Activated CD8-positive, alpha-beta memory T cell treated with anti-CD3 and anti-CD28 coated beads for 36 hours (primary cell): ENCODE measurements around the gene RSPH6A. TPM values are rescaled to one million over a fixed set of nuclear protein-coding genes. Genes with fewer than 3 reads are reported as not detected.

ENCODE experiments used
- CTCF ChIA-PET: fragments of 350-600 bp; sonication (Branson Sonifier 250); formaldehyde crosslinking; loops from one replicate; lab custom pipeline; 2021; ENCODE audit warnings: antibody characterized with exemption; lab: Charles Lee
- POLR2A ChIA-PET: fragments of 350-600 bp; sonication (Branson Sonifier 250); formaldehyde crosslinking; loops from one replicate; lab custom pipeline; 2021; ENCODE audit warnings: antibody characterized with exemption; lab: Charles Lee
- total RNA-seq, 2 experiments: library from RNA; stranded (reverse); gene quantifications; one replicate each; pipeline ENCODE4 v1.2.3, GENCODE V29; 2021

Gene RSPH6A
- total RNA-seq, 2 experiments from 2014 or later: 0.17 to 0.23 TPM

DNA sequence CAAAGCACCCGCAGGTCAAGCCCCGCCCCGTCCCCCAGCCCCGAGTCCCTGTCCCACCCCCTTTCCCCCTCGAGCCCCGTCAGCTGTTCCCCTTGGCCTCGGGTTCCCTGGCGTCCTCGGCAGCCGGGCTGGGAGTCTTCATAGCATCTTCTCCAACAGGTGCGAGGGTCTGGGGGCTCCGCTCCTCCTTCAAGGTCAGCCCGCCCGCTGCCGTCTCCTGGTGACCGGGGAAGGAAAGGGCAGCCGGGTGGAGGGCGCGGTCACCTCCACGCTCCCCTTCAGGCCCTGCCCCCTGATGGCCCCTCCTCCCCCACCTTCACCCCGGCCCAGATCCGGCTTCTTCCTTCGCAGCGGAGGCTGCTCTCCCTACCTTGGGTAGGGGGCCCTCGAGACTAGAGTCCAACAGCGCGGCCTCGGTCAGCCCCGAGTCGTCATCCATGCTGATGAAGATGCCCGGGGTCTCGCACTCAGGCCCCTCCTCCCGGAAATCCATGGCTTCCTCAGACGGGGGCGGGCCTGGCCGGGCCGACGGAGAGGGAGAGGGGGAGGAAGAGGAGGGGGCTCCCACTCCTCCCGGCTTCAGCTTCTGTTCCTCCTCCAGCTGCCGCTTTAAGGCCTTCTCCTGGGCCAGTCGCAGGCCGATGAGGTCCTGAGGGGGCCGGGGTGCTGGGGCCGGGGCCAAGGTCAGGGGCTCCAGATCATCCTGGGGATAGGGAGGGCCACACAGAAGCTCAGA lies 541 bp upstream of the RSPH6A start:
- ChIA-PET CTCF (interaction anchor here (0.9 to 2.8 kb wide), 5 partner anchors 10 to 70 kb away, joined by 3 to 20 read pairs (median 14); partner anchors contain the start of gene IRF2BP1), POLR2A (no interaction called here)

DNA sequence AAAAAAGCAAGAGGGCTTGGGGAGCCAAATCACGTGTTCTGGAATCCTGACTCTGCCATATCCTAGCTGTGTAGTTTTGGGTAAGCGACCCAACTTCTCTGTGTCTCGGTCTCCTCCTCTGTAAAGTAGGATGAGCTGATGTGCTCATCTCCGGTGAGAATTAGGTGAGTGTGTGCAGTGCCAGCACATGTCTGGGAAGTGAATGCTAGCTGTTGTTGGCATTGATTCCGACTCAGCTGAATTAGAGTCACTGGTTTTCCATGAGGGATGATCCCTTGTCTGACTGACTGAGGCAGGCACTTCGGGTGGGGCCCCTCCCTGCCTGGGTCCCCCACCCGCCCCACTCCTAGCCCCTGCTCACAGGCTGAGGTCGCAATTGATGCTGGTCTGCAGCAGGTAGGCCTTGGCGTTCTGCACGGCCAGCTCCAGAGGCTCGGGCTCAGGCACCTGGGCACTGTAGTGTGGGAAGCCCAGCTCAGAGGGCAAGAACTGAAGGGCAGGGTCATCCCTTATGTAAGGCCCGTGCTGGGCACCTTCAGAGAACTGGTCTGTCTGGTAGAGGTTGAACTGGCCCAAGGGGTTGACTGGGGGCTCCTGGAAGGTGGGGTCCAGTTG lies 835 bp downstream of the RSPH6A start:
- CTCF ChIA-PET: no interaction called here
- POLR2A ChIA-PET: interaction anchor here (1.1 kb wide), 1 partner anchor 44 kb away, joined by 3 read pairs; no protein-coding TSS in a partner anchor

DNA sequence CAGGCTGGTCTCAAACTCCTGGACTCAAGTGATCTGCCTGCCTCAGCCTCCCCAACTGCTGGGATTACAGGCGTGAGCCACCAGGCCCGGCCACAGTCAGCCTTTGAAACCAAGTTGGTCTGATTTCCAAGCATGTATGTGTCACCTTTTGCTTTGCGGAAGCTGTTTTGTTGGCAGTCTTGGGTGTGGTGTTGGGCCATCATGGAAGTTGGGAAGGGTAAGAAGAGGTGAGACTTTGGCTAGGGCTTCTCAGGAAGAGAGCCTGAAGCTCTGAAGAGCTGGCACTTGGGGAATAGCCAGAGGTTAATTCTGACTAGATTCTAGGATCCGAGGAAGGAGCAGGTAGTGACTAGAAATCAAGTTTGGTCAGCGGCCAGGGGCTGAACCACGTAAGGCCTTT lies 2.8 kb downstream of the RSPH6A start:
- ChIA-PET CTCF (no interaction called here), POLR2A (interaction anchor here (1.1 kb wide), 1 partner anchor 39 kb away, joined by 3 read pairs; no protein-coding TSS in a partner anchor)

DNA sequence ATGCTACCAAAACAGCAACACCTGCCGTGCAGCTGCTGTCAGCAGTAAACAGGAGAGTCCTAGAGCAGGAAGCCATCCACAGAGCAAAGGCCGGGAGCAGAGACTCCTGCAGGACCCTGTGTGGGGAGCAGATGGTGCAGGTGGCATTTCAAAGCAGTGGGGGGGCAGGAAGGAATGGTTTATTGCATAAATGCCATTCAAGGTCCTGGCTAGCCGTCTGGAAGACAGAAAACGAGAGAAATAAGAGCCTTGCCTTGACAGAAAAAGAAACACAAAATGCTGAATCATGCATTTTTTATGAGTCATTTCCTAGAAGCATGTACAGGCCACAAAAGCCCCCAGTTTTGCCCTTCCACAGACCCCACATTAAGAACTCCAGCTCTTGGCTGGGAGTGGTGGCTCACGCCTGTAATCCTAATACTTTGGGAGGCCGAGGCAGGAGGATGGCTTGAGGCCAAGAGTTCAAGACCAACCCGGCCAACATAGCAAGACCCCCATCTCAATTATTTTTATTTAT lies 5.4 kb downstream of the RSPH6A start:
- ChIA-PET POLR2A (no interaction called here), CTCF (interaction anchor here (0.6 to 1.1 kb wide), 2 partner anchors 60 to 86 kb away, joined by 3 to 4 read pairs; no protein-coding TSS in a partner anchor)

DNA sequence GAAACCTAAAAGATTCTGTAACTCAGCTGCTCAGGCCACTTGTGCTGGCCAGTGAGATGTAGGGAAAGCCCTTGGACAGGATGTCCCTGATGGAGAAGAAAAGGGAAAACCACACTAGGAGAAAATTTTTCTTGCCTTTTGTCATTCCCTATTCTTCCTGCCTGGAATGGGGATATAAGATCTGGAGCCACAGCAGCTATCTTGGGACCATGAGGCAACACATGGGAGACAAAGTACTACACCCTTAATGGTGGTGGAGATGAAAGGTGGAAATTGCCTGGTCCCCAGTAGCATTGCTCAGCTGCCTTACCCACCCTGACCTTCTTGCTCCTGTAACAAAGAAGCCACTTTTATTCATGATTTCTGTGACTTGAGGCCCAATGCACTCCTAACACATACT lies 9.4 kb downstream of the RSPH6A start:
- POLR2A ChIA-PET: no interaction called here
- CTCF ChIA-PET: no interaction called here

DNA sequence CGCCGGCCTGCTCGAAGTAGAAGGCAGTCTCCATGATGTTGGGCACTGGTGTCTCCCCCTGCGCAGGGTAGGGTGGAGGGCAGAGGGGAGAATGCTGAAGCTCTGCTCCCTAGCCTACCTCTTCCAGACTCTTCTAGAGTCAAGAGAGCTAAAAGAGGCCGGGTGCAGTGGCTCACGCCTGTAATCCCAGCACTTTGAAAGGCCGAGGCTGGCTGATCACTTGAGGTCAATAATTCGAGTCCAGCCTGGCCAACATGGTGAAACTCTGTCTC lies 10.2 kb downstream of the RSPH6A start:
- CTCF ChIA-PET: interaction anchor here (0.6 to 1.6 kb wide), 2 partner anchors 11 to 16 kb away, joined by 3 read pairs; no protein-coding TSS in a partner anchor
- POLR2A ChIA-PET: interaction anchor here (0.6 kb wide), 1 partner anchor 1238 kb away, joined by 6 read pairs; no protein-coding TSS in a partner anchor

DNA sequence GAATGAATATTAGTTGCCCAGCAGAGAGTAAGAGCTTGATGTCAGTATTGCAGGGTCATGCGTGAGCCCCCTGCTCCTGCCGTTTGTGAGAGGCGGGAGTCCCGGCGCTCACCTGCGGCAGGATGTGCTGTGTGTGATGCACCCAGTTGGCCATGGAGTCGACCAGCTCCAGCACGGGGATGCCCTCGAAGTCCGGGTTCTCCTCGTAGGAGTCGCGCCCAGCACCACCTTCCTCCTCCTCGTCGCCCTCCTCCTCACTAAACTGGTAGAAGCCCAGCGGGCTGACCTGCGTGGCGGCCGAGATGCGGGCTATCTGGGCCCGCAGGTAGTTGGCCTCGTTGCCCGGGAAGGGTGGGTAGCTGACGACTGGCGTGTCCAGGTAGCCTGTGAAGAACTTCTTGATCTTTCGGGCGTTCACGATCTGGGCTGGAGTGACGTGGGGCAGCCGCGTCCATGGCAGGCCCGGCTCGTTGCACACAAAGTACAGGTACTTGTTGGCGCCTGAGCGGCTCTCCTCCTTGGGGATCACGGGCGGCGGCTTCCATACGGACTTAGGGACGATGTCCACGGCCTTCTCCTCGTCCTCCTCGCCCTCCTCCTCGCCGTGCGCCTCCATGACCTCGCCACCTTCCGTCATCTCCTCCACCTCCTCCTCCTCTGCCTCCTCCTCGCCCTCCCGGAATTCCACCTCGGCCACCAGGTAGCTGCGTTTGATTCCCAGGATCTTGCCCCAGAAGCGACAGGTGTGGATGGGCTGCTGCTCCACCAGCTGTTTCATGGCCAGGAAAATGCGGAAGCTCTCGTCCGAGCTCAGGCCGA lies 10.8 kb downstream of the RSPH6A start:
- ChIA-PET POLR2A (interaction anchor here (0.6 kb wide), 2 partner anchors 13 to 1239 kb away, joined by 3 to 6 read pairs; no protein-coding TSS in a partner anchor), CTCF (interaction anchor here (0.6 to 1.6 kb wide), 6 partner anchors 10 to 52 kb away, joined by 3 to 6 read pairs (median 3); partner anchors contain the start of gene SIX5)

DNA sequence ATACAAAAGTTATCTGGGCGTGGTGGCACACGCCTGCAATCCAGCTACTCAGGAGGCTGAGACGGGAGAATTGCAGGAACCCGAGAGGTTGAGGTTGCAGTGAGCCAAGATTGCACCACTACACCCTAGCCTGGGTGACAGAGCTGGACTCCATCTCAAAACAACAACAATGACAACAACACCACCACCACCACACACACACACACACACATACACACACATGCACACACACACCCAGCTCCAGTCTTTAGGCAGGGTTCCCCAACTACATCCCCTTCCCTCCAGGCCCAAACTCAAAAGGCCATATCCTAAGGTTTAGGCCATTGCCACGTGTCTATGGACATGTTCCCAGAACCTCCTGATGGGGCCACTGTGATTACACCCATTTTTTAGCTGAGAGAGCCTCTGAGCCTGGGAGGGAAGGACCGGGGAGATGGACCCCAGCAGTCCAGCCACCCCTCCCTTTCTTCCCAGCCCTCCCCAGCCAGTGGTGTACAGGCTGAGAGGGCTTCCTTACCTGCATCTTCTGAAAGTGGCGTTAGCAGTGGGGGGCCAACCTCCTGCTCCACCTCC lies 13.4 kb downstream of the RSPH6A start:
- CTCF ChIA-PET: interaction anchor here (0.7 to 4.4 kb wide), 3 partner anchors 15 to 32 kb away, joined by 3 to 43 read pairs (median 10); partner anchors contain the start of gene SIX5
- POLR2A ChIA-PET: no interaction called here

DNA sequence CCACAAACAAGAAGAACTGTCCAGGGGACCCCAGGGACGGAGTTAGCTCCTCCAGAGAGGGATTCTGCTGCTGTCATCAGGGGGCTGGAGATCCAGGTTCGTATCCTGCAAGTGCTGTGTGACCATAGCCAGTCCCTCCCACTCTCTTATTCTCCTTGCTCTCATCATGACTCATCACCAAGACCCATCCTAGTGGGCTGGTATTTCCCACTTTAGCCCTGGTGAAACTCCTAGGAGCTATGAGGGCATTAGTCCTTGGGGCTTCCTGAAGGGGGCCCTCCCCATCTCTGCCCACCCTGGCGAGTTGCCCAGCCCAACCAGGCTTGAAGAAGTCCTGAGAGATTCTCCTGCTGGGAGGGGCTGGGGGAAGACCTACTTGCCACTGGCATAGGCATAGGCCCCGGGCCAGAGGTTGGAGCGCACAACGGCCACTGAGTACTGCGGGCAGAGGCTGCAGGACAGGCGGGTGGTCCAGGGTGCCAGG lies 15.0 kb downstream of the RSPH6A start:
- POLR2A ChIA-PET: interaction anchor here (1.2 kb wide), 1 partner anchor 30 kb away, joined by 7 read pairs; no protein-coding TSS in a partner anchor
- CTCF ChIA-PET: interaction anchor here (0.7 to 4.4 kb wide), 8 partner anchors 15 to 89 kb away, joined by 3 to 43 read pairs (median 4); partner anchors contain the start of gene SIX5

DNA sequence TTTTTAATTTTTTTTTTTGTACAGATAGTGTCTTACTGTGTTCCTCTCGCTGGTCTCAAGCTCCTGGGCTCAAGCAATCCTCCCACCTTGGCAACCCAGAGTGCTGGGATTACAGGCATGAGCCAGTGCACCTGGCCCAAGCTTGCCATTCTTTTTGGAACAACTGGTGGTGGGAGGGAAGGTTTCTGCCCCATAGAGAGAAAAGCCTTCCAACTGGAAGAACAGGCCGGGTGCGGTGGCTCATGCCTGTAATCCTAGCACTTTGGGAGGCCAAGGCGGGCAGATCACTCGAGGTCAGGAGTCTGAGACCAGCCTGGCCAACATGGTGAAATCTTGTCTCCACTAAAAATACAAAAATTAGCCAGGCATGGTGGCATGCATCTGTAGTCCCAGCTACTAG lies 15.6 kb downstream of the RSPH6A start:
- POLR2A ChIA-PET: interaction anchor here (1.2 kb wide), 1 partner anchor 29 kb away, joined by 7 read pairs; no protein-coding TSS in a partner anchor
- CTCF ChIA-PET: interaction anchor here (0.9 to 4.4 kb wide), 16 partner anchors 10 to 90 kb away, joined by 3 to 43 read pairs (median 3); partner anchors contain the start of gene SIX5

DNA sequence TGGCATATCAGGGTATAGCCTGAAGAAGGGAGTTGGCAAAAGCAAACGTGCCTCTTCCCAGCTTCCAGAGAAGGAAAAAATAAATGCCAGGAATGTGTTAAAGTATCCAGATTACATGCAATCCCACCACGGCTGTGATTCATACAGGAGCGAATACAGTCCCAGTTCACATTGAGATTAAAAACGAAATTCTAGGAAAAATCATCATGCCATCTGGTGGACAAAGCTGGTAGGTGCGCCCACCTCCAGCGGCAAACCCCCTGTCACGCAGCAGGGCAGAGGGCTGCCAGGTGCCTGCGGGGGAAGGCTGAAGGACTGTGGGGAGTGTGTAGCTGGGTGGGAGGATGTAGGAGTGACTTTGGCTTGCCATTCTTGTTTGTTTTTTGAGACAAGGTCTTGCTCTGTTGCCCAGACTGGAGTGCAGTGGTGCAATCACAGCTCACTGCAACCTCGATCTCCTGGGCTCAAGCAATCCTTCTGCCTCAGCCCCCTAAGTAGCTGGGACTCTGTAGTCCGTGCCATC lies 16.1 kb downstream of the RSPH6A start:
- POLR2A ChIA-PET: interaction anchor here (1.2 kb wide), 1 partner anchor 29 kb away, joined by 7 read pairs; no protein-coding TSS in a partner anchor
- CTCF ChIA-PET: interaction anchor here (0.9 to 4.4 kb wide), 17 partner anchors 9 to 90 kb away, joined by 3 to 43 read pairs (median 3); partner anchors contain the start of gene SIX5

DNA sequence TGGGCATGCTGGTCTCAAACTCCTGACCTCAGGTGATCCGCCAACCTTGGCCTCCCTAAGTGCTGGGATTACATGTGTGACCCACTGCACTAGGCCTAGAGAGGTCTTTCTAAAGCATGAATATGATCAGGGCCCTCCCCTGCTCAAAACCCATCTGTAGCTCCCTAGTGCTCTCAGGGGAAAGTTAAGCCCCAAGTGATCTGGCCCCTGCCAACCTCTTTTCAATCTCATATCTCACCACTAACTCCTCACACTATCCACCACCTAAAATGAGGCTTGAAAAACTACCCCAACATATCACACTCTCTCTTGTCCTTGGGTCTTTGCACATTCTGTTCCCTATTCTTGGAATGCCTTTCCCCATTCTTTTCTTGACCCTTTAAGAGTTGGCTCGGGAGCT lies 20.5 kb downstream of the RSPH6A start:
- POLR2A ChIA-PET: interaction anchor here (1.1 kb wide), 1 partner anchor 26 kb away, joined by 3 read pairs; the partner anchor contains the start of gene SIX5
- CTCF ChIA-PET: interaction anchor here (1.2 kb wide), 2 partner anchors 9 to 25 kb away, joined by 3 to 7 read pairs; partner anchors contain the start of gene SIX5

DNA sequence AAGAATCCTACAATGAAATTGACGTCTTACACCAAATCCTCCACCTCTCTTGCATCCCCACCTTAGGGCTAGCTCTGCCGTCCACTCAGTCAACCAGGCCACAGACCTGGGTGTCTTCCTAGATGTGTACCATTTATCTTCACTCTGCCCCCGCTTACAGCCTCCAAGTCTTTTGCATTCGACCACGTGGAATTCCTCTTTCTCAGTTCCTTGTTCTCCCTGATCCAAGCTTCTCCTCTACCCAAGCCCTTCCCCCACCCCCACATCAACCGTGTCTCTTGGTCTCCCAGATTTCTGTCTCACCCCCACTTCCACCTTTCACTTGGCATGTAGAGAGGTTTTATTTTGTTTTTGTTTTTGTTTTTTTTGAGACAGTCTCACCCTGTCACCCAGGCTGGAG lies 21.2 kb downstream of the RSPH6A start:
- ChIA-PET POLR2A (no interaction called here), CTCF (interaction anchor here (1.2 kb wide), 1 partner anchor 10 kb away, joined by 3 read pairs; no protein-coding TSS in a partner anchor)

DNA sequence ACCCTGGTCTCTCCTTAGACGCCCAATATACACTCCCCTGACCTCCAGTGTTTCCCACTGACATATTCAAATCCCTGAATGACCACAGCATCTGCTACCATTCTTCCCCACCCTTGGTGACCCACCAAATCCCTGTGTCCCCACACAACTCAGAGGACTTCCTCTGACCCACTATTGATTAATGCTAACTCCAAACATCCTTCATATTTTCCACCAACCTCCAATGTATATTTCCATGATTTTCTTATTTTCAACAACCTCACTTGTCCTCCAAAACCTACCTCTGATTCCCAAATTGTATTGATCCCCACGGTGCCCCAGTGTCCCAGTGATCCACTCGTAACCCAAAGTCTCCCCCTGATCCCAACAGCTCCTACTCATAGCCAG lies 21.9 kb downstream of the RSPH6A start:
- POLR2A ChIA-PET: interaction anchor here (0.7 to 1.4 kb wide), 3 partner anchors 23 to 615 kb away, joined by 3 to 10 read pairs (median 6); partner anchors contain the start of genes BLOC1S3 and SIX5
- CTCF ChIA-PET: interaction anchor here (0.7 to 2.9 kb wide), 3 partner anchors 14 to 471 kb away, joined by 3 to 13 read pairs (median 7); partner anchors contain the start of gene SIX5

DNA sequence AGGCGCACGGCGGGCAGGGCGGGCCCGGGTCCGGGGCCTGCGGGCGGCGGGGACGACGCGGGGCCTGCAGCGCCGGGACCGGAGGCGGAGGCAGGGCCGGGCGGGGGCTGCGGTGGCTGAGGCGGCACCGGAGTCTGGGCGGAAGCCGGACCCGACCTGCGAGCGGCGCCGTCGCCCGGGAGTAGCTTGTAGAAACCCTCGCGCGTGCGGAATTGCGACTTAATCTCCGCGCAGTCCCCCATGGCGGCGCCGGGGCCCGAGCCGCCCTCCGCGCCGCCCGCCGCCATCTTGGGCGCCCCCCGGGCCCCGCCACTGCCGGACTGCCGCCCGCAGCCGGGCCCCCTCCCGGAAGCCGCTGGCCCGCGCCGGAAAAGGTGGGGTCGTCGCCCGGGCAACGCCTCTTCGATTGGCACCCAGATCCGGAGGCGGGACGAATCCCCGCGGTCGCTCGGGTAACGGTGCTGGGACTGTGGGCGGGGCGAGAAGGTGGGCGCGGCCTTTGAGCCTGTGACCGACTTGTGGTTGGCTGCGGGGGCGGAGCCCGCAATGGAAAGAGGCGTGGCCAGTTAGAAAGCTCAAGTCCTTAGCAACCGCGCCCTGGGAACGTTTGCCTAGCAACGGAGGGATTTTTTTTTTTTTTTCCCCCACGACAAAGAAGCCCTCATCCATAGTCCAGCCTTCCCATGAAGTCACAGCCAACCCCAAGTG lies 22.5 kb downstream of the RSPH6A start, which contains the start of gene DMWD:
DMWD (minus strand) TSS at position 376 of the 708 bp plus-strand sequence; CDS start at position 287, 89 bp downstream.
- POLR2A ChIA-PET: interaction anchor here (0.6 to 1.4 kb wide), 4 partner anchors 23 to 614 kb away, joined by 3 to 10 read pairs (median 5); partner anchors contain the start of genes BLOC1S3 and SIX5
- CTCF ChIA-PET: interaction anchor here (0.7 to 2.9 kb wide), 4 partner anchors 10 to 472 kb away, joined by 3 to 13 read pairs (median 6); partner anchors contain the start of genes DMPK and SIX5
